ENCODE results near the gene NTN5. TPM values are rescaled to one million over a fixed set of nuclear protein-coding genes. Genes with fewer than 3 reads are reported as not detected.
"Not testable (repeated sequence)": the region's sequence is repeated elsewhere in the genome, so short reads cannot be mapped to it uniquely, and the experiment has no call there.

NTN5 gene
- total and polyA plus RNA-seq, 2 donors, result 0.53 to 0.80 TPM

GRCh38 chr19:48713041-48713863, 40.4 kb upstream of the NTN5 start:
- H3K4me1 ChIP-seq (ENCODE audit: insufficient read depth), result no peaks in the 10 kb centered on the region
- DNase-seq (ENCODE audit: extremely low spot score), result no peak
- peak overlapping the region; percentile 54 for H3K27ac ChIP-seq (ENCODE audit: low read depth)
- H3K4me3 ChIP-seq (ENCODE audit: low read depth, low read length), result peak overlapping the region; percentile 56
- no peaks in the 10 kb centered on the region for H3K36me3 ChIP-seq (ENCODE audit: insufficient read depth)
- whole genome bisulfite sequencing, result 14% methylated on average over 25 of the region's 25 CpGs

- DNase-seq (ENCODE audit: extremely low spot score), result no peak
Observed at GRCh38 chr19:48711106-48711662, 38.4 kb upstream of the NTN5 start.

GRCh38 chr19:48708471-48708870, 35.7 kb upstream of the NTN5 start:
- 50% methylated on average over 11 of the region's 11 CpGs for WGBS
- Histone ChIP-seq H3K4me3 (ENCODE audit: low read depth, low read length) (no peak overlapping the region), H3K36me3 (ENCODE audit: insufficient read depth) (no peaks in the 10 kb centered on the region), H3K4me1 (ENCODE audit: insufficient read depth) (no peaks in the 10 kb centered on the region), H3K27ac (ENCODE audit: low read depth) (no peak overlapping the region)
- no peak for DNase-seq (ENCODE audit: extremely low spot score)

More at GRCh38 chr19:48711106-48711662, 38.4 kb upstream of the NTN5 start:
- H3K27ac ChIP-seq (ENCODE audit: low read depth), result no peak overlapping the region
- H3K36me3 ChIP-seq (ENCODE audit: insufficient read depth), result no peaks in the 10 kb centered on the region
- WGBS, result 90% methylated on average over 4 of the region's 4 CpGs
- H3K4me1 ChIP-seq (ENCODE audit: insufficient read depth), result no peaks in the 10 kb centered on the region
- no peak overlapping the region for H3K4me3 ChIP-seq (ENCODE audit: low read depth, low read length)

- DNase-seq (ENCODE audit: extremely low spot score), result no peak
- Histone ChIP-seq H3K4me3 (ENCODE audit: low read depth, low read length) (no peak overlapping the region), H3K4me1 (ENCODE audit: insufficient read depth) (no peaks in the 10 kb centered on the region), H3K36me3 (ENCODE audit: insufficient read depth) (no peaks in the 10 kb centered on the region), H3K27ac (ENCODE audit: low read depth) (no peak overlapping the region)
- 35% methylated on average over 2 of the region's 2 CpGs for WGBS
Observed at GRCh38 chr19:48705431-48705830, 32.6 kb upstream of the NTN5 start.

- H3K36me3 ChIP-seq (ENCODE audit: insufficient read depth), result no peaks in the 10 kb centered on the region
- no peak overlapping the region for H3K4me3 ChIP-seq (ENCODE audit: low read depth, low read length)
- whole genome bisulfite sequencing, result 98% methylated on average over 23 of the region's 23 CpGs
- no peak for DNase-seq (ENCODE audit: extremely low spot score)
- no peak overlapping the region for H3K27ac ChIP-seq (ENCODE audit: low read depth)
- H3K4me1 ChIP-seq (ENCODE audit: insufficient read depth), result no peaks in the 10 kb centered on the region
Observed at GRCh38 chr19:48703316-48703715, 30.5 kb upstream of the NTN5 start.

DNA sequence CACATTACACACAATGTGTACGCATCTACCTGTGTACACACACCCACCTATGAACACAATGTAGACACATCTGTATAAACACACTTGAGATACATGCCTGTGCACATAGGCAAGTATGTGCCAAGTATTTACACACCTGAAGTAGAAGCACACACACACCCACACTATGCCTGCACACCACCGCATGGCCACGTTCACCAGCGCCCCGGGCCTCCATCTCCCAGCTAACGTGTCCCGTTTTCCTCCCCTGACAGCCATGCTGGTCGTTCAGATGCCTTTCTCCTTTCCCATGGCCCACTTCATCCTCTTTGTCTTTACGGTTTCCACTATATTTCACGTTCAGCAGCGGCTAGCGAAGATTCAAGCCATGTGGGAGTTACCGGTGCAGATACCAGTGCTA, 29.9 kb upstream of the NTN5 start:
- H3K36me3 ChIP-seq (ENCODE audit: insufficient read depth), result no peaks in the 10 kb centered on the region
- 91% methylated on average over 13 of the region's 13 CpGs for WGBS
- DNase-seq (ENCODE audit: extremely low spot score), result no peak
- no peak overlapping the region for H3K4me3 ChIP-seq (ENCODE audit: low read depth, low read length)
- H3K27ac ChIP-seq (ENCODE audit: low read depth), result no peak overlapping the region
- no peaks in the 10 kb centered on the region for H3K4me1 ChIP-seq (ENCODE audit: insufficient read depth)

GRCh38 chr19:48698046-48698445, 25.2 kb upstream of the NTN5 start:
- Histone ChIP-seq H3K4me1 (ENCODE audit: insufficient read depth) (no peaks in the 10 kb centered on the region), H3K36me3 (ENCODE audit: insufficient read depth) (no peaks in the 10 kb centered on the region), H3K27ac (ENCODE audit: low read depth) (no peak overlapping the region), H3K4me3 (ENCODE audit: low read depth, low read length) (no peak overlapping the region)
- 51% methylated on average over 4 of the region's 4 CpGs for WGBS
- no peak for DNase-seq (ENCODE audit: extremely low spot score)

DNA sequence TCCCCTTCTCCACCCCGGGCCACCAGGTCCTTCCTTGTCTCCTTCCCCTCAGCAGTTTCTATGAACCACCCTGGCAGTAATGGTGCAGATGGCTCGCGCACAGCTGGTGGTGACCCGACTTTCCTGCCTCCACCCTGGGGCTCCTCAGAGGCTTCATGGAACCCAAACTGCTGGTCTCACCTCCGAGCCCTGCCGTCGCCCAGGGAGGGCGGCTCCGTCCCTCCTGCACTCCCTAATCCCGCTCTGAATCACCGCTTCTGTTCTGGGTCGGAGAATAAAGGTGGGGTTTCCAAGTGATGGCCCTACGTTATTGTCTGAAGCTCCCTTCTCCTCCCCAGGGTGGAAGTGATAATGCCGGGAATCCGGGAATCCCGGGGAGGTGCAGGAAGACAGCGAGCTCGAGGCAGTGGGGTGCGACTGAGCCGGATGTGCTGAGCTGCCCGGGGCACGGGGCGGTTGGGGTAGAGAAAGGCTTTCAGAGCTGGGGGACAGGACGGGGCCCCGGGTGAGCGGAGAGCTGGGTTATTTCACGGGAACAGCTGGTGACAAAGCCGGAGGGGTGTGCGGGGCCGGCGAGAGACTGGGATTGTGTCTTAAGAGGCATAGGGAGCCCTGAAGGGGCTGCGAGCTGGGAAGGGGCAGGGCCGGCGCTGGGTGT, 23.7 kb upstream of the NTN5 start:
- H3K4me3 ChIP-seq (ENCODE audit: low read depth, low read length), result no peak overlapping the region
- 8% methylated on average over 34 of the region's 34 CpGs for WGBS
- no peaks in the 10 kb centered on the region for H3K4me1 ChIP-seq (ENCODE audit: insufficient read depth)
- no peak for DNase-seq (ENCODE audit: extremely low spot score)
- no peaks in the 10 kb centered on the region for H3K36me3 ChIP-seq (ENCODE audit: insufficient read depth)
- no peak overlapping the region for H3K27ac ChIP-seq (ENCODE audit: low read depth)

- H3K4me1 ChIP-seq (ENCODE audit: insufficient read depth), result no peaks in the 10 kb centered on the region
- H3K4me3 ChIP-seq (ENCODE audit: low read depth, low read length), result no peak within 1 kb of the TSS
- 30% methylated on average over 16 of the region's 16 CpGs for WGBS
- no peak within 1 kb of the TSS for H3K27ac ChIP-seq (ENCODE audit: low read depth)
- no peak for DNase-seq (ENCODE audit: extremely low spot score)
- H3K36me3 ChIP-seq (ENCODE audit: insufficient read depth), result no peaks in the 10 kb centered on the region
Observed at GRCh38 chr19:48695743-48696352, 23.0 kb upstream of the NTN5 start, which contains the start of gene FUT2. Gene FUT2 (plus strand): TSS chr19:48695971. CDS start chr19:48702957, 6,986 bp downstream.

DNA sequence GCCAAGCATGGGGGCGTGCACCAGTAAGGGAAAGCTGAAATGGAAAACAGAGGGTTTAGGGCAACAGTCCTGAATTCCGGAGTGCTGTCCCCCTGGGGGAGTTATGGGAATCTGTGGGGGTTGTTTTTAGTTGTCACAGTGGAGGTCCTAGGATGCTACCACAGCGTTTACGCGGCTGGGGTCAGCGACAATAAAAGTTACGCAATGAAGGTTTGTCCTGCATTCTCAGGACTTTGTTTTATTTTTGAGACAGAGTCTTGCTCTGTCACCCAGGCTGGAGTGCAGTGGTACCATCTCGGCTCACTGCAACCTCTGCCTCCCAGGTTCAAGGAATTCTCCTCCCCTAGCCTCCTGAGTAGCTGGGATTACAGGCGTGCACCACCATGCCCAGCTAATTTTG, 20.8 kb upstream of the NTN5 start:
- 79% methylated on average over 9 of the region's 9 CpGs for WGBS
- H3K36me3 ChIP-seq (ENCODE audit: insufficient read depth); H3K4me1 ChIP-seq (ENCODE audit: insufficient read depth); H3K4me3 ChIP-seq (ENCODE audit: low read depth, low read length); H3K27ac ChIP-seq (ENCODE audit: low read depth); DNase-seq (ENCODE audit: extremely low spot score): not testable (repeated sequence)

DNA sequence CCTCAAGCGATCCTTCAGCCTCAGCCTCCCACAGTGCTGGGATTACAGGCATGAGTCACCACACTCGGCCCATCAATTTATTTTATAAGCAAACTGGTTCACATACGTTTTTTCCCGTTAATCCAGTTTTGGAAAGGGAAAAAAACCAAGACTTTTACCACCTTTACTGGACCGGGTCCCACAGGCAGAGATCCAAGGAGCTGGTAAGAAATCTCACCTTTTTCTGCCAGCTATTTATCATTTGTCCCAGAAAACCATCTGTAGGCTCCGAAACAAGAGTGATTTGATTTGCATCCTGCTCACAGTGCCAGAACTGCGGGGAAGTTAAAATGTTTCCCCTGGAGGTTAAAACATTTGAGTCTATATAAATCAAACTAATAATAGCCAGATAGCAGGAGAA, 16.6 kb upstream of the NTN5 start:
- no peak for DNase-seq (ENCODE audit: extremely low spot score)

DNA sequence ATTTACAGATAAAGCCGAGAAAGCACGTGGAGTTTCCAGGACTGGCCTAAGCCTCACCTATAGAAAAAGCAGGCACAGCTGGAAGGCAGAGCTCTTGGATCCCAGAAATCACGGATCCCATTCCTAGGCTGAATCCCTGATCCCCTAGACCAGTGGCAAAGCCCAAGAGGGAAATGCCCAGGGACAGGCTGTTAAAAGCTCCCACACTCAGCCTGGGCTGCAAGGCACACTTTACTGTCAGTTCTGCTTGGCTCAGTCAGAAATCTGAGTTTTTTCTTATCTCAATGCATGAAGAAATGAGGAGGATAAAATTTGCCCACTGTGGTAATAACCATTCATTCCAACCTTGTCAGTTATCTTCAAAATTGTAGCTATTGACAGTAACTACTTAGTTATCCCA, 15.0 kb upstream of the NTN5 start:
- 82% methylated on average over 3 of the region's 3 CpGs for WGBS
- no peak overlapping the region for H3K4me3 ChIP-seq (ENCODE audit: low read depth, low read length)
- no peak overlapping the region for H3K27ac ChIP-seq (ENCODE audit: low read depth)
- DNase-seq (ENCODE audit: extremely low spot score), result no peak
- no peaks in the 10 kb centered on the region for H3K4me1 ChIP-seq (ENCODE audit: insufficient read depth)
- no peaks in the 10 kb centered on the region for H3K36me3 ChIP-seq (ENCODE audit: insufficient read depth)

More for the DNA sequence above, 16.6 kb upstream of the NTN5 start:
- Histone ChIP-seq H3K4me3 (ENCODE audit: low read depth, low read length) (no peak overlapping the region), H3K27ac (ENCODE audit: low read depth) (no peak overlapping the region), H3K36me3 (ENCODE audit: insufficient read depth) (no peaks in the 10 kb centered on the region), H3K4me1 (ENCODE audit: insufficient read depth) (no peaks in the 10 kb centered on the region)
- 56% methylated on average over 7 of the region's 7 CpGs for WGBS

- WGBS, result 94% methylated on average over 7 of the region's 7 CpGs
- not testable (repeated sequence) for H3K4me1 ChIP-seq (ENCODE audit: insufficient read depth)
Observed at GRCh38 chr19:48686637-48687036, 13.8 kb upstream of the NTN5 start.

More at GRCh38 chr19:48686637-48687036, 13.8 kb upstream of the NTN5 start:
- H3K36me3 ChIP-seq (ENCODE audit: insufficient read depth); DNase-seq (ENCODE audit: extremely low spot score); H3K4me3 ChIP-seq (ENCODE audit: low read depth, low read length); H3K27ac ChIP-seq (ENCODE audit: low read depth): not testable (repeated sequence)
